Ishikawa (cell line): ENCODE measurements around the gene TSR2.

Source experiments
- EGR1 ChIP-seq: IDR thresholded peaks from 2 replicates; pipeline ENCODE4 v1.6.1; 2012
- EP300 ChIP-seq: IDR thresholded peaks from 2 replicates; pipeline ENCODE4 v1.6.1; 2012; ENCODE audit warnings: borderline replicate concordance
- RAD21 ChIP-seq: IDR thresholded peaks from 2 replicates; pipeline ENCODE4 v1.6.1; 2012; ENCODE audit warnings: low read depth
- TAF1 ChIP-seq: IDR thresholded peaks from 2 replicates; pipeline ENCODE4 v1.6.1; 2012; ENCODE audit warnings: low read depth, mild to moderate bottlenecking
- YY1 ChIP-seq: IDR thresholded peaks from 2 replicates; pipeline ENCODE4 v1.6.1; 2012; ENCODE audit warnings: low read depth

DNA sequence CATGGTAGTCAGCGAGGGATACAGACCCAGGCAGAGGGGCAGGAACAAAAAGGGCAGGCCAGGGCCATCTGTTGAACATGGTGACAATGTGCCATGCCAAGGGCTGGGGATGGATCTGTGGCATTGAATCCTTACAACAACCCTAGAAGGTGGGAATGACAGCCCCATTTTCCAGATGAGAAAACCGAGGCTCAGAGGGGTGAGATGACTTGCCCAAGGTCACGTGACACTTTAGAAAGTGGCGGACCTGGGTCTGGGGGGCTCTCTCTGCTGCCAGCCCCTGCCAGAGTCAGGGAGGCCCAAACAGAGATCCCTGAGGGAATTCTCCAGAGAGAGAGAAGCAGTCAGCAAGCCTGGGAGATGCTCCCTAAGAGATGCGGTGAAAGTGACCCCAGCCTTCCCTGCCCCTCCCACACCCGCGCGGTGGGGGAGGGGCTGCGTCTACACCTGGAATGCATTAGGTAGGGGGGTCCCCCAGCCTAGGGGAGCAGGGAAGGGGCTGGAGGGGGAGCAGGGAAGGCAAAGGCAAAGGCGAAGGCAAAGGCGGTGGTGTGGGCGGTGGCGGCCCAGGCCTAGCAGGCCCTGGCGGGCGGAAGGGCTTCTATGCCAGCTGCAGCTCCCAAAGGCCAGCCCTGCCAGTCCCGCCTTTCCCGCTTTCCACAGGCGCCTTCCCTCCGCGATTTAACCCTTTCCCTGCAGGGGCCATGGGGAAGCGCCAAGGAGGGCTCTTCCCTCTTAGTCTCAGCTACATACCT is 42.8 kb downstream of the TSR2 start:
- TF ChIP-seq YY1 (no peak), EGR1 (no peak), RAD21 (no peak), TAF1 (no peak), EP300 (no peak)
